ENCODE measurements around the gene NPAS3.

The NPAS3 gene

GRCh38 chr14:33516898-33517436 is 578.3 kb downstream of the NPAS3 start:
- Histone ChIP-seq H3K9ac (ENCODE audit: low read depth, low read length) (no peak overlapping the region), H3K27me3 (ENCODE audit: insufficient read depth, low read length) (no peaks in the 10 kb centered on the region), H3K36me3 (ENCODE audit: insufficient read depth, low read length) (no peaks in the 10 kb centered on the region), H3K9me3 (ENCODE audit: insufficient read depth, low read depth, low read length) (no peaks in the 10 kb centered on the region), H3K4me1 (ENCODE audit: insufficient read depth, low read length) (0 out of 2 replicates have a peak, but pooled peaks cover 4% of the 10 kb centered on the region), H3K4me3 (ENCODE audit: low read length) (no peak overlapping the region), H3K27ac (ENCODE audit: low read depth, low read length) (no peak overlapping the region)
- 97% methylated on average over 5 of the region's 5 CpGs for WGBS

- Histone ChIP-seq H3K27ac (ENCODE audit: low read depth, low read length) (no peak overlapping the region), H3K36me3 (ENCODE audit: insufficient read depth, low read length) (no peaks in the 10 kb centered on the region), H3K4me3 (ENCODE audit: low read length) (no peak overlapping the region), H3K9ac (ENCODE audit: low read depth, low read length) (no peak overlapping the region), H3K9me3 (ENCODE audit: insufficient read depth, low read depth, low read length) (no peaks in the 10 kb centered on the region), H3K4me1 (ENCODE audit: insufficient read depth, low read length) (0 out of 2 replicates have a peak, but pooled peaks cover 4% of the 10 kb centered on the region), H3K27me3 (ENCODE audit: insufficient read depth, low read length) (no peaks in the 10 kb centered on the region)
- 91% methylated on average over 2 of the region's 2 CpGs for WGBS
These were observed 582.5 kb downstream of the NPAS3 start for GRCh38 chr14:33521192-33521591.

GRCh38 chr14:33524244-33524643 is 585.6 kb downstream of the NPAS3 start:
- Histone ChIP-seq H3K27me3 (ENCODE audit: insufficient read depth, low read length) (no peaks in the 10 kb centered on the region), H3K4me1 (ENCODE audit: insufficient read depth, low read length) (no peaks in the 10 kb centered on the region), H3K9ac (ENCODE audit: low read depth, low read length) (no peak overlapping the region), H3K27ac (ENCODE audit: low read depth, low read length) (no peak overlapping the region), H3K4me3 (ENCODE audit: low read length) (no peak overlapping the region), H3K36me3 (ENCODE audit: insufficient read depth, low read length) (no peaks in the 10 kb centered on the region), H3K9me3 (ENCODE audit: insufficient read depth, low read depth, low read length) (no peaks in the 10 kb centered on the region)
- 85% methylated on average over 1 of the region's 1 CpG for WGBS

- no peak overlapping the region for H3K27ac ChIP-seq (ENCODE audit: low read depth, low read length)
- H3K9ac ChIP-seq (ENCODE audit: low read depth, low read length): no peak overlapping the region
- WGBS: 97% methylated on average over 3 of the region's 3 CpGs
- H3K36me3 ChIP-seq (ENCODE audit: insufficient read depth, low read length): no peaks in the 10 kb centered on the region
- H3K27me3 ChIP-seq (ENCODE audit: insufficient read depth, low read length): no peaks in the 10 kb centered on the region
- no peaks in the 10 kb centered on the region for H3K9me3 ChIP-seq (ENCODE audit: insufficient read depth, low read depth, low read length)
- H3K4me1 ChIP-seq (ENCODE audit: insufficient read depth, low read length): no peaks in the 10 kb centered on the region
- no peak overlapping the region for H3K4me3 ChIP-seq (ENCODE audit: low read length)
These were observed 586.9 kb downstream of the NPAS3 start for GRCh38 chr14:33525626-33526025.

- Histone ChIP-seq H3K9ac (ENCODE audit: low read depth, low read length) (no peak overlapping the region), H3K4me1 (ENCODE audit: insufficient read depth, low read length) (no peaks in the 10 kb centered on the region), H3K27ac (ENCODE audit: low read depth, low read length) (no peak overlapping the region), H3K9me3 (ENCODE audit: insufficient read depth, low read depth, low read length) (no peaks in the 10 kb centered on the region), H3K4me3 (ENCODE audit: low read length) (no peak overlapping the region), H3K36me3 (ENCODE audit: insufficient read depth, low read length) (no peaks in the 10 kb centered on the region), H3K27me3 (ENCODE audit: insufficient read depth, low read length) (no peaks in the 10 kb centered on the region)
- WGBS: 95% methylated on average over 6 of the region's 6 CpGs
These were observed 588.5 kb downstream of the NPAS3 start for GRCh38 chr14:33527023-33527634.

- Histone ChIP-seq H3K4me3 (ENCODE audit: low read length) (no peak overlapping the region), H3K27me3 (ENCODE audit: insufficient read depth, low read length) (no peaks in the 10 kb centered on the region), H3K36me3 (ENCODE audit: insufficient read depth, low read length) (no peaks in the 10 kb centered on the region), H3K9me3 (ENCODE audit: insufficient read depth, low read depth, low read length) (no peaks in the 10 kb centered on the region), H3K9ac (ENCODE audit: low read depth, low read length) (no peak overlapping the region), H3K27ac (ENCODE audit: low read depth, low read length) (no peak overlapping the region), H3K4me1 (ENCODE audit: insufficient read depth, low read length) (no peaks in the 10 kb centered on the region)
- WGBS: 93% methylated on average over 4 of the region's 4 CpGs
These were observed 590.0 kb downstream of the NPAS3 start for GRCh38 chr14:33528655-33529054.

- Histone ChIP-seq H3K9ac (ENCODE audit: low read depth, low read length) (no peak overlapping the region), H3K27ac (ENCODE audit: low read depth, low read length) (no peak overlapping the region)
- 93% methylated on average over 10 of the region's 11 CpGs for WGBS
These were observed 591.4 kb downstream of the NPAS3 start for GRCh38 chr14:33529787-33530757.

GRCh38 chr14:33532553-33532952 is 593.9 kb downstream of the NPAS3 start:
- Histone ChIP-seq H3K36me3 (ENCODE audit: insufficient read depth, low read length) (no peaks in the 10 kb centered on the region), H3K9ac (ENCODE audit: low read depth, low read length) (no peak overlapping the region), H3K27me3 (ENCODE audit: insufficient read depth, low read length) (no peaks in the 10 kb centered on the region), H3K27ac (ENCODE audit: low read depth, low read length) (no peak overlapping the region), H3K4me3 (ENCODE audit: low read length) (no peak overlapping the region), H3K4me1 (ENCODE audit: insufficient read depth, low read length) (no peaks in the 10 kb centered on the region), H3K9me3 (ENCODE audit: insufficient read depth, low read depth, low read length) (no peaks in the 10 kb centered on the region)
- WGBS: 90% methylated on average over 3 of the region's 3 CpGs

More at GRCh38 chr14:33529787-33530757, 591.4 kb downstream of the NPAS3 start:
- Histone ChIP-seq H3K9me3 (ENCODE audit: insufficient read depth, low read depth, low read length) (no peaks in the 10 kb centered on the region), H3K4me1 (ENCODE audit: insufficient read depth, low read length) (no peaks in the 10 kb centered on the region), H3K36me3 (ENCODE audit: insufficient read depth, low read length) (no peaks in the 10 kb centered on the region), H3K27me3 (ENCODE audit: insufficient read depth, low read length) (no peaks in the 10 kb centered on the region), H3K4me3 (ENCODE audit: low read length) (no peak overlapping the region)

- Histone ChIP-seq H3K9me3 (ENCODE audit: insufficient read depth, low read depth, low read length) (no peaks in the 10 kb centered on the region), H3K4me1 (ENCODE audit: insufficient read depth, low read length) (no peaks in the 10 kb centered on the region), H3K27ac (ENCODE audit: low read depth, low read length) (no peak overlapping the region), H3K9ac (ENCODE audit: low read depth, low read length) (no peak overlapping the region), H3K36me3 (ENCODE audit: insufficient read depth, low read length) (no peaks in the 10 kb centered on the region), H3K27me3 (ENCODE audit: insufficient read depth, low read length) (no peaks in the 10 kb centered on the region), H3K4me3 (ENCODE audit: low read length) (no peak overlapping the region)
- 90% methylated on average over 1 of the region's 2 CpGs for WGBS
These were observed 595.4 kb downstream of the NPAS3 start for GRCh38 chr14:33534104-33534503.

- H3K36me3 ChIP-seq (ENCODE audit: insufficient read depth, low read length): no peaks in the 10 kb centered on the region
- H3K4me3 ChIP-seq (ENCODE audit: low read length): no peak overlapping the region
- H3K27me3 ChIP-seq (ENCODE audit: insufficient read depth, low read length): no peaks in the 10 kb centered on the region
- no peaks in the 10 kb centered on the region for H3K9me3 ChIP-seq (ENCODE audit: insufficient read depth, low read depth, low read length)
- no peak overlapping the region for H3K27ac ChIP-seq (ENCODE audit: low read depth, low read length)
- H3K4me1 ChIP-seq (ENCODE audit: insufficient read depth, low read length): peaks cover under 1% of the 10 kb centered on the region; the same call in 1 of the 2 replicates
- whole genome bisulfite sequencing: 93% methylated on average over 6 of the region's 6 CpGs
- no peak overlapping the region for H3K9ac ChIP-seq (ENCODE audit: low read depth, low read length)
These were observed 596.0 kb downstream of the NPAS3 start for GRCh38 chr14:33534632-33535031.

GRCh38 chr14:33539918-33540357 is 601.3 kb downstream of the NPAS3 start:
- no peaks in the 10 kb centered on the region for H3K9me3 ChIP-seq (ENCODE audit: insufficient read depth, low read depth, low read length)
- no peak overlapping the region for H3K9ac ChIP-seq (ENCODE audit: low read depth, low read length)
- H3K4me1 ChIP-seq (ENCODE audit: insufficient read depth, low read length): peaks cover 4% of the 10 kb centered on the region; the same call in 1 of the 2 replicates
- no peaks in the 10 kb centered on the region for H3K36me3 ChIP-seq (ENCODE audit: insufficient read depth, low read length)
- H3K27me3 ChIP-seq (ENCODE audit: insufficient read depth, low read length): no peaks in the 10 kb centered on the region
- 81% methylated on average over 3 of the region's 3 CpGs for WGBS
- H3K27ac ChIP-seq (ENCODE audit: low read depth, low read length): no peak overlapping the region
- no peak overlapping the region for H3K4me3 ChIP-seq (ENCODE audit: low read length)

Data from HUES64 (cell line).